GM23338 (cell line): ENCODE measurements around the gene MIDN. TPM values are rescaled to one million over a fixed set of nuclear protein-coding genes. Genes with fewer than 3 reads are reported as not detected.
A peak's percentile ranks its signal among the peaks of the same experiment; 100 is the strongest.

Source experiments
- ATAC-seq: fragments of 200-7000 bp; cut with Tn5 transposase; 3 replicates; pipeline ENCODE4 v1.9.1; 2020
- DNase-seq: peaks from one replicate; pipeline ENCODE4 v3.0.0-alpha.2; 2015; ENCODE audit warnings: low spot score
- H2AFZ ChIP-seq: fragments of 200-600 bp; sonication (generic); 2 replicates; pipeline ENCODE4 v1.8.0; 2016; ENCODE audit warnings: antibody characterized with exemption, mild to moderate bottlenecking, moderate library complexity
- H3F3A ChIP-seq: fragments of 200-600 bp; sonication (generic); replicated peaks from 2 replicates; pipeline ENCODE4 v1.8.0; 2017; ENCODE audit warnings: antibody characterized with exemption, mixed run types, low read depth
- H3K27ac ChIP-seq: fragments of 200-600 bp; sonication (generic); 2 replicates; pipeline ENCODE4 v1.6.1; 2016; ENCODE audit warnings: low read depth
- H3K27me3 ChIP-seq: fragments of 200-600 bp; sonication (generic); 2 replicates; pipeline ENCODE4 v1.8.0; 2016; ENCODE audit warnings: mild to moderate bottlenecking, mixed run types, moderate library complexity; ENCODE audit not compliant: insufficient read depth
- H3K36me3 ChIP-seq: fragments of 200-600 bp; sonication (generic); 2 replicates; pipeline ENCODE4 v1.8.0; 2016; ENCODE audit warnings: mild to moderate bottlenecking; ENCODE audit not compliant: insufficient read depth
- H3K4me1 ChIP-seq: fragments of 200-600 bp; sonication (generic); 2 replicates; pipeline ENCODE4 v1.8.0; 2016; ENCODE audit warnings: mild to moderate bottlenecking, moderate library complexity; ENCODE audit not compliant: insufficient read depth
- H3K4me2 ChIP-seq: fragments of 200-600 bp; sonication (generic); 2 replicates; pipeline ENCODE4 v1.7.1; 2017; ENCODE audit warnings: mixed run types
- H3K4me3 ChIP-seq: fragments of 200-600 bp; sonication (generic); 2 replicates; pipeline ENCODE4 v1.6.1; 2016; ENCODE audit warnings: mixed run types
- H3K79me2 ChIP-seq: fragments of 200-600 bp; sonication (generic); replicated peaks from 2 replicates; pipeline ENCODE4 v1.8.0; 2017; ENCODE audit warnings: mild to moderate bottlenecking; ENCODE audit not compliant: insufficient read depth
- H3K9me2 ChIP-seq: fragments of 200-600 bp; sonication (generic); 2 replicates; pipeline ENCODE4 v1.8.0; 2017; ENCODE audit not compliant: insufficient read depth
- H4K20me1 ChIP-seq: fragments of 200-600 bp; sonication (generic); replicated peaks from 2 replicates; pipeline ENCODE4 v1.8.0; 2017; ENCODE audit warnings: mild to moderate bottlenecking; ENCODE audit not compliant: insufficient read depth
- H3K27ac Mint-ChIP-seq: 2 replicates; pipeline ENCODE4 v1.8.0; 2020; ENCODE audit warnings: inconsistent platforms, mild to moderate bottlenecking, moderate library complexity, mixed read lengths
- H3K27me3 Mint-ChIP-seq: 3 replicates; pipeline ENCODE4 v1.8.0; 2022; ENCODE audit warnings: low read depth, mild to moderate bottlenecking, moderate library complexity, mixed read lengths, inconsistent platforms; ENCODE audit not compliant: insufficient read depth, poor library complexity
- H3K36me3 Mint-ChIP-seq: 3 replicates; pipeline ENCODE4 v1.8.0; 2021; ENCODE audit warnings: low read depth, mild to moderate bottlenecking, inconsistent platforms, moderate library complexity, mixed read lengths
- H3K4me1 Mint-ChIP-seq: 3 replicates; pipeline ENCODE4 v1.8.0; 2020; ENCODE audit warnings: mild to moderate bottlenecking, inconsistent platforms, mixed read lengths
- H3K4me3 Mint-ChIP-seq: 3 replicates; pipeline ENCODE4 v1.8.0; 2021; ENCODE audit warnings: moderate library complexity, mild to moderate bottlenecking, inconsistent platforms, mixed read lengths
- H3K9me3 Mint-ChIP-seq: 3 replicates; pipeline ENCODE4 v1.8.0; 2020; ENCODE audit warnings: moderate library complexity, mild to moderate bottlenecking, inconsistent platforms, mixed read lengths
- CREB1 ChIP-seq: fragments of 250-450 bp; sonication (Bioruptor Pico); IDR thresholded peaks from 2 replicates; pipeline ENCODE4 v1.5.0; 2020; ENCODE audit warnings: low read depth, mild to moderate bottlenecking, moderate library complexity
- EZH2 ChIP-seq: fragments of 200-600 bp; sonication (generic); IDR thresholded peaks from one replicate; pipeline ENCODE4 v1.8.0; 2017; ENCODE audit warnings: antibody characterized with exemption, mild to moderate bottlenecking, low read depth; ENCODE audit not compliant: unreplicated experiment
- EZH2phosphoT487 ChIP-seq: fragments of 200-600 bp; sonication (generic); IDR thresholded peaks from one replicate; pipeline ENCODE4 v1.8.1; 2018; ENCODE audit warnings: antibody characterized with exemption; ENCODE audit not compliant: unreplicated experiment
- JUNB ChIP-seq: IDR thresholded peaks from one replicate; pipeline ENCODE4 v1.6.1; 2016; ENCODE audit warnings: antibody characterized with exemption; ENCODE audit not compliant: unreplicated experiment
- NANOG ChIP-seq: IDR thresholded peaks from 2 replicates; pipeline ENCODE4 v1.6.1; 2016; ENCODE audit warnings: antibody characterized with exemption, borderline replicate concordance
- POLR2AphosphoS5 ChIP-seq: IDR thresholded peaks from 2 replicates; pipeline ENCODE4 v1.6.1; 2016; ENCODE audit warnings: antibody characterized with exemption, low read depth
- STAT1 ChIP-seq: IDR thresholded peaks from one replicate; pipeline ENCODE4 v1.6.1; 2016; ENCODE audit warnings: antibody characterized with exemption; ENCODE audit not compliant: unreplicated experiment
- ZNF114 ChIP-seq: fragments of 250-450 bp; sonication (Bioruptor Pico); IDR thresholded peaks from 2 replicates; pipeline ENCODE4 v1.5.0; 2020; ENCODE audit warnings: mild to moderate bottlenecking, moderate library complexity
- ZNF331 ChIP-seq: fragments of 250-450 bp; sonication (Bioruptor Pico); IDR thresholded peaks from 2 replicates; pipeline ENCODE4 v1.5.0; 2020; ENCODE audit warnings: low read depth, mild to moderate bottlenecking, moderate library complexity
- polyA plus RNA-seq: library from polyadenylated mRNA; unstranded; fragments of >200 nt; fragmentation: Nextera tagmentation; extraction: Ambion mirVana; gene quantifications from 2 replicates; pipeline ENCODE4 v1.2.1, GENCODE V29; 2016
- total RNA-seq: library from RNA; depleted of rRNA; stranded (reverse); fragments of >200 nt; shearing (Covaris generic); gene quantifications from 2 replicates; pipeline ENCODE4 v1.2.3, GENCODE V29; 2014
- TF ChIP-seq, protein P1 (sequence below), 2 experiments: fragments of 200-600 bp in 1 of 2; sonication (generic) in 1 of 2; conservative IDR thresholded peaks; 2 replicates each; pipeline versions ENCODE4 v1.5.1 to v1.6.1; 2016 to 2017; ENCODE audit warnings: antibody characterized with exemption in 2 of 2, low read depth in 2 of 2, mild to moderate bottlenecking in 2 of 2, moderate library complexity in 1 of 2
- TF ChIP-seq, protein P2 (sequence below): IDR thresholded peaks from 2 replicates; pipeline ENCODE4 v1.6.1; 2016; ENCODE audit warnings: antibody characterized with exemption
- TF ChIP-seq, protein P3 (sequence below): fragments of 250-450 bp; sonication (Bioruptor Pico); IDR thresholded peaks from 2 replicates; pipeline ENCODE4 v1.5.0; 2020; ENCODE audit warnings: mild to moderate bottlenecking, moderate library complexity
- TF ChIP-seq, protein P4 (sequence below): IDR thresholded peaks from one replicate; pipeline ENCODE4 v1.6.1; 2018; ENCODE audit warnings: antibody characterized with exemption; ENCODE audit not compliant: unreplicated experiment

The MIDN gene
- total and polyA plus RNA-seq, 2 experiments from 2014 or later: 28.6 to 113 TPM

DNA sequence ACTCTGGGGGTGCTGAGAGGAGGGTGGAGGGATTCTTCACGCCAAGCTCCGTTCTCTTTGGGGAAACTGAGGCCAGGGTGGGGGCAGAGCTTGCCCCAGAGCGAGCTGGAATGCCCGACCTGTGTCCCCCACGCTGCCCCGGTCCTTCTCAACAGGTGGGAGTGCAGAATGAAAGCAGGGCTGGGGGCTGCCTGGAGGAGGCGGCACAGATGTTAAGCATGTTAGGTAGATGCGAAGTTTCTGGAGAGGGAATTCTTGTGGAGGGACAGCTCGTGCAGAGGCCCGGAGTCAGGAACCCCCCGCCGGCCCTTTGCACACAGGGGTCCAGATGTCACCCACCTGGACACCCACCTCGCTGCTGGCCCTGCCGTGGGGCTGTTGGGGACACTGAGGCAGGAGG, 46.3 kb downstream of the MIDN start:
- Histone ChIP-seq H3K36me3 (no peaks in the 10 kb centered on the region), H3K9me2 (no peaks in the 10 kb centered on the region), H3K4me2 (no peak overlapping the region; the same call in 1 of the 2 replicates), H4K20me1 (no peaks in the 10 kb centered on the region), H3K4me3 (no peak overlapping the region; the same call in 1 of the 2 replicates), H3K79me2 (no peaks in the 10 kb centered on the region), H2AFZ (no peak overlapping the region), H3F3A (0 out of 2 replicates have a peak, but pooled peaks cover 5% of the 10 kb centered on the region), H3K27ac (no peak overlapping the region), H3K27me3 (peaks cover 4% of the 10 kb centered on the region; the same call in 1 of the 2 replicates), H3K4me1 (no peaks in the 10 kb centered on the region)
- peaks cover 7% of the 10 kb centered on the region for H3K27me3 Mint-ChIP-seq
- H3K36me3 Mint-ChIP-seq: no peaks in the 10 kb centered on the region
- no peak overlapping the region for H3K27ac Mint-ChIP-seq
- no peak for DNase-seq
- H3K4me3 Mint-ChIP-seq: peak overlapping the region; percentile 70; the same call in 2 of the 3 replicates
- TF ChIP-seq ZNF114 (CRISPR knock-in tag) (no peak), ZNF331 (CRISPR knock-in tag) (no peak), POLR2AphosphoS5 (no peak), EZH2 (no peak), STAT1 (no peak), NANOG (no peak), CREB1 (no peak), EZH2phosphoT487 (no peak), JUNB (no peak)
- TF ChIP-seq, protein P1, sequence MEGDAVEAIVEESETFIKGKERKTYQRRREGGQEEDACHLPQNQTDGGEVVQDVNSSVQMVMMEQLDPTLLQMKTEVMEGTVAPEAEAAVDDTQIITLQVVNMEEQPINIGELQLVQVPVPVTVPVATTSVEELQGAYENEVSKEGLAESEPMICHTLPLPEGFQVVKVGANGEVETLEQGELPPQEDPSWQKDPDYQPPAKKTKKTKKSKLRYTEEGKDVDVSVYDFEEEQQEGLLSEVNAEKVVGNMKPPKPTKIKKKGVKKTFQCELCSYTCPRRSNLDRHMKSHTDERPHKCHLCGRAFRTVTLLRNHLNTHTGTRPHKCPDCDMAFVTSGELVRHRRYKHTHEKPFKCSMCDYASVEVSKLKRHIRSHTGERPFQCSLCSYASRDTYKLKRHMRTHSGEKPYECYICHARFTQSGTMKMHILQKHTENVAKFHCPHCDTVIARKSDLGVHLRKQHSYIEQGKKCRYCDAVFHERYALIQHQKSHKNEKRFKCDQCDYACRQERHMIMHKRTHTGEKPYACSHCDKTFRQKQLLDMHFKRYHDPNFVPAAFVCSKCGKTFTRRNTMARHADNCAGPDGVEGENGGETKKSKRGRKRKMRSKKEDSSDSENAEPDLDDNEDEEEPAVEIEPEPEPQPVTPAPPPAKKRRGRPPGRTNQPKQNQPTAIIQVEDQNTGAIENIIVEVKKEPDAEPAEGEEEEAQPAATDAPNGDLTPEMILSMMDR (conservative IDR thresholded peaks at IDR 0.05; ENCODE audit: low read depth in 2 of 2): no peak
- TF ChIP-seq, protein P2, sequence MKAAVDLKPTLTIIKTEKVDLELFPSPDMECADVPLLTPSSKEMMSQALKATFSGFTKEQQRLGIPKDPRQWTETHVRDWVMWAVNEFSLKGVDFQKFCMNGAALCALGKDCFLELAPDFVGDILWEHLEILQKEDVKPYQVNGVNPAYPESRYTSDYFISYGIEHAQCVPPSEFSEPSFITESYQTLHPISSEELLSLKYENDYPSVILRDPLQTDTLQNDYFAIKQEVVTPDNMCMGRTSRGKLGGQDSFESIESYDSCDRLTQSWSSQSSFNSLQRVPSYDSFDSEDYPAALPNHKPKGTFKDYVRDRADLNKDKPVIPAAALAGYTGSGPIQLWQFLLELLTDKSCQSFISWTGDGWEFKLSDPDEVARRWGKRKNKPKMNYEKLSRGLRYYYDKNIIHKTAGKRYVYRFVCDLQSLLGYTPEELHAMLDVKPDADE: no peak
- TF ChIP-seq, protein P3, sequence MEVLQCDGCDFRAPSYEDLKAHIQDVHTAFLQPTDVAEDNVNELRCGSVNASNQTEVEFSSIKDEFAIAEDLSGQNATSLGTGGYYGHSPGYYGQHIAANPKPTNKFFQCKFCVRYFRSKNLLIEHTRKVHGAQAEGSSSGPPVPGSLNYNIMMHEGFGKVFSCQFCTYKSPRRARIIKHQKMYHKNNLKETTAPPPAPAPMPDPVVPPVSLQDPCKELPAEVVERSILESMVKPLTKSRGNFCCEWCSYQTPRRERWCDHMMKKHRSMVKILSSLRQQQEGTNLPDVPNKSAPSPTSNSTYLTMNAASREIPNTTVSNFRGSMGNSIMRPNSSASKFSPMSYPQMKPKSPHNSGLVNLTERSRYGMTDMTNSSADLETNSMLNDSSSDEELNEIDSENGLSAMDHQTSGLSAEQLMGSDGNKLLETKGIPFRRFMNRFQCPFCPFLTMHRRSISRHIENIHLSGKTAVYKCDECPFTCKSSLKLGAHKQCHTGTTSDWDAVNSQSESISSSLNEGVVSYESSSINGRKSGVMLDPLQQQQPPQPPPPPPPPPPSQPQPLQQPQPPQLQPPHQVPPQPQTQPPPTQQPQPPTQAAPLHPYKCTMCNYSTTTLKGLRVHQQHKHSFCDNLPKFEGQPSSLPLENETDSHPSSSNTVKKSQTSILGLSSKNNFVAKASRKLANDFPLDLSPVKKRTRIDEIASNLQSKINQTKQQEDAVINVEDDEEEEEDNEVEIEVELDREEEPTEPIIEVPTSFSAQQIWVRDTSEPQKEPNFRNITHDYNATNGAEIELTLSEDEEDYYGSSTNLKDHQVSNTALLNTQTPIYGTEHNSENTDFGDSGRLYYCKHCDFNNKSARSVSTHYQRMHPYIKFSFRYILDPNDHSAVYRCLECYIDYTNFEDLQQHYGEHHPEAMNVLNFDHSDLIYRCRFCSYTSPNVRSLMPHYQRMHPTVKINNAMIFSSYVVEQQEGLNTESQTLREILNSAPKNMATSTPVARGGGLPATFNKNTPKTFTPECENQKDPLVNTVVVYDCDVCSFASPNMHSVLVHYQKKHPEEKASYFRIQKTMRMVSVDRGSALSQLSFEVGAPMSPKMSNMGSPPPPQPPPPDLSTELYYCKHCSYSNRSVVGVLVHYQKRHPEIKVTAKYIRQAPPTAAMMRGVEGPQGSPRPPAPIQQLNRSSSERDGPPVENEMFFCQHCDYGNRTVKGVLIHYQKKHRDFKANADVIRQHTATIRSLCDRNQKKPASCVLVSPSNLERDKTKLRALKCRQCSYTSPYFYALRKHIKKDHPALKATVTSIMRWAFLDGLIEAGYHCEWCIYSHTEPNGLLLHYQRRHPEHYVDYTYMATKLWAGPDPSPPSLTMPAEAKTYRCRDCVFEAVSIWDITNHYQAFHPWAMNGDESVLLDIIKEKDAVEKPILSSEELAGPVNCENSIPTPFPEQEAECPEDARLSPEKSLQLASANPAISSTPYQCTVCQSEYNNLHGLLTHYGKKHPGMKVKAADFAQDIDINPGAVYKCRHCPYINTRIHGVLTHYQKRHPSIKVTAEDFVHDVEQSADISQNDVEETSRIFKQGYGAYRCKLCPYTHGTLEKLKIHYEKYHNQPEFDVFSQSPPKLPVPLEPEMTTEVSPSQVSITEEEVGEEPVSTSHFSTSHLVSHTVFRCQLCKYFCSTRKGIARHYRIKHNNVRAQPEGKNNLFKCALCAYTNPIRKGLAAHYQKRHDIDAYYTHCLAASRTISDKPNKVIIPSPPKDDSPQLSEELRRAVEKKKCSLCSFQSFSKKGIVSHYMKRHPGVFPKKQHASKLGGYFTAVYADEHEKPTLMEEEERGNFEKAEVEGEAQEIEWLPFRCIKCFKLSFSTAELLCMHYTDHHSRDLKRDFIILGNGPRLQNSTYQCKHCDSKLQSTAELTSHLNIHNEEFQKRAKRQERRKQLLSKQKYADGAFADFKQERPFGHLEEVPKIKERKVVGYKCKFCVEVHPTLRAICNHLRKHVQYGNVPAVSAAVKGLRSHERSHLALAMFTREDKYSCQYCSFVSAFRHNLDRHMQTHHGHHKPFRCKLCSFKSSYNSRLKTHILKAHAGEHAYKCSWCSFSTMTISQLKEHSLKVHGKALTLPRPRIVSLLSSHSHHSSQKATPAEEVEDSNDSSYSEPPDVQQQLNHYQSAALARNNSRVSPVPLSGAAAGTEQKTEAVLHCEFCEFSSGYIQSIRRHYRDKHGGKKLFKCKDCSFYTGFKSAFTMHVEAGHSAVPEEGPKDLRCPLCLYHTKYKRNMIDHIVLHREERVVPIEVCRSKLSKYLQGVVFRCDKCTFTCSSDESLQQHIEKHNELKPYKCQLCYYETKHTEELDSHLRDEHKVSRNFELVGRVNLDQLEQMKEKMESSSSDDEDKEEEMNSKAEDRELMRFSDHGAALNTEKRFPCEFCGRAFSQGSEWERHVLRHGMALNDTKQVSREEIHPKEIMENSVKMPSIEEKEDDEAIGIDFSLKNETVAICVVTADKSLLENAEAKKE (CRISPR knock-in tag): no peak
- TF ChIP-seq, protein P4, sequence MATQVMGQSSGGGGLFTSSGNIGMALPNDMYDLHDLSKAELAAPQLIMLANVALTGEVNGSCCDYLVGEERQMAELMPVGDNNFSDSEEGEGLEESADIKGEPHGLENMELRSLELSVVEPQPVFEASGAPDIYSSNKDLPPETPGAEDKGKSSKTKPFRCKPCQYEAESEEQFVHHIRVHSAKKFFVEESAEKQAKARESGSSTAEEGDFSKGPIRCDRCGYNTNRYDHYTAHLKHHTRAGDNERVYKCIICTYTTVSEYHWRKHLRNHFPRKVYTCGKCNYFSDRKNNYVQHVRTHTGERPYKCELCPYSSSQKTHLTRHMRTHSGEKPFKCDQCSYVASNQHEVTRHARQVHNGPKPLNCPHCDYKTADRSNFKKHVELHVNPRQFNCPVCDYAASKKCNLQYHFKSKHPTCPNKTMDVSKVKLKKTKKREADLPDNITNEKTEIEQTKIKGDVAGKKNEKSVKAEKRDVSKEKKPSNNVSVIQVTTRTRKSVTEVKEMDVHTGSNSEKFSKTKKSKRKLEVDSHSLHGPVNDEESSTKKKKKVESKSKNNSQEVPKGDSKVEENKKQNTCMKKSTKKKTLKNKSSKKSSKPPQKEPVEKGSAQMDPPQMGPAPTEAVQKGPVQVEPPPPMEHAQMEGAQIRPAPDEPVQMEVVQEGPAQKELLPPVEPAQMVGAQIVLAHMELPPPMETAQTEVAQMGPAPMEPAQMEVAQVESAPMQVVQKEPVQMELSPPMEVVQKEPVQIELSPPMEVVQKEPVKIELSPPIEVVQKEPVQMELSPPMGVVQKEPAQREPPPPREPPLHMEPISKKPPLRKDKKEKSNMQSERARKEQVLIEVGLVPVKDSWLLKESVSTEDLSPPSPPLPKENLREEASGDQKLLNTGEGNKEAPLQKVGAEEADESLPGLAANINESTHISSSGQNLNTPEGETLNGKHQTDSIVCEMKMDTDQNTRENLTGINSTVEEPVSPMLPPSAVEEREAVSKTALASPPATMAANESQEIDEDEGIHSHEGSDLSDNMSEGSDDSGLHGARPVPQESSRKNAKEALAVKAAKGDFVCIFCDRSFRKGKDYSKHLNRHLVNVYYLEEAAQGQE: no peak
- ATAC-seq: no peak
- peaks cover 2% of the 10 kb centered on the region; the same call in 1 of the 3 replicates for H3K4me1 Mint-ChIP-seq
- H3K9me3 Mint-ChIP-seq: no peaks in the 10 kb centered on the region
